Muscle layer of colon (tissue), 2 donors: ENCODE measurements around the gene GPC5.

Experiments
- H3K27ac ChIP-seq: one replicate; pipeline ENCODE4 v1.7.0; 2013; ENCODE audit warnings: low read depth, mild to moderate bottlenecking, low read length, moderate library complexity
- H3K27me3 ChIP-seq, 2 donors: one replicate each; pipeline ENCODE4 v1.7.0; 2013; ENCODE audit warnings: low read length in 2 of 2, mild to moderate bottlenecking in 2 of 2; ENCODE audit not compliant: insufficient read depth in 2 of 2, control insufficient read depth in 1 of 2
- H3K36me3 ChIP-seq: one replicate; pipeline ENCODE4 v1.7.0; 2013; ENCODE audit warnings: mild to moderate bottlenecking, low read length; ENCODE audit not compliant: insufficient read depth
- H3K4me1 ChIP-seq: one replicate; pipeline ENCODE4 v1.7.0; 2013; ENCODE audit warnings: mild to moderate bottlenecking, low read length; ENCODE audit not compliant: insufficient read depth
- H3K4me3 ChIP-seq, 2 donors: one replicate each; pipeline ENCODE4 v1.7.0; 2013; ENCODE audit warnings: low read length in 2 of 2, low read depth in 1 of 2, mild to moderate bottlenecking in 1 of 2, moderate library complexity in 1 of 2
- H3K9ac ChIP-seq: one replicate; pipeline ENCODE4 v1.7.0; 2013; ENCODE audit warnings: low read length
- H3K9me3 ChIP-seq: one replicate; pipeline ENCODE4 v1.7.0; 2013; ENCODE audit warnings: mild to moderate bottlenecking, low read length
- donor health status: abdominal sarcoma.
- donor health status: Adenocarcinoma of cecum.

The GPC5 gene

GRCh38 chr13:91546900-91547299, 148.5 kb downstream of the GPC5 start:
- H3K27ac ChIP-seq = no peak overlapping the region
- no peaks in the 10 kb centered on the region for H3K4me1 ChIP-seq
- no peak overlapping the region for H3K9ac ChIP-seq
- no peaks in the 10 kb centered on the region for H3K27me3 ChIP-seq
- H3K9me3 ChIP-seq = no peaks in the 10 kb centered on the region
- no peak overlapping the region for H3K4me3 ChIP-seq
- H3K36me3 ChIP-seq = no peaks in the 10 kb centered on the region

- H3K27me3 ChIP-seq = no peaks in the 10 kb centered on the region
- no peak overlapping the region for H3K9ac ChIP-seq
- no peak overlapping the region for H3K4me3 ChIP-seq
- no peaks in the 10 kb centered on the region for H3K9me3 ChIP-seq
- H3K27ac ChIP-seq = no peak overlapping the region
- H3K4me1 ChIP-seq = no peaks in the 10 kb centered on the region
- H3K36me3 ChIP-seq = no peaks in the 10 kb centered on the region
Observed at GRCh38 chr13:91553584-91553983, 155.2 kb downstream of the GPC5 start.

GRCh38 chr13:91554101-91554500, 155.7 kb downstream of the GPC5 start:
- Histone ChIP-seq H3K9me3 (no peaks in the 10 kb centered on the region), H3K27ac (no peak overlapping the region)

GRCh38 chr13:91557328-91558090, 159.1 kb downstream of the GPC5 start:
- H3K9ac ChIP-seq = no peak overlapping the region
- H3K27ac ChIP-seq = no peak overlapping the region
- no peaks in the 10 kb centered on the region for H3K4me1 ChIP-seq
- H3K27me3 ChIP-seq = no peaks in the 10 kb centered on the region
- H3K36me3 ChIP-seq = no peaks in the 10 kb centered on the region
- H3K9me3 ChIP-seq = no peaks in the 10 kb centered on the region
- H3K4me3 ChIP-seq = no peak overlapping the region

More at GRCh38 chr13:91554101-91554500, 155.7 kb downstream of the GPC5 start:
- Histone ChIP-seq H3K4me1 (no peaks in the 10 kb centered on the region), H3K36me3 (no peaks in the 10 kb centered on the region), H3K27me3 (no peaks in the 10 kb centered on the region), H3K9ac (no peak overlapping the region), H3K4me3 (no peak overlapping the region)

- Histone ChIP-seq H3K9ac (no peak overlapping the region), H3K4me1 (no peaks in the 10 kb centered on the region), H3K9me3 (no peaks in the 10 kb centered on the region), H3K4me3 (no peak overlapping the region), H3K27me3 (no peaks in the 10 kb centered on the region), H3K27ac (no peak overlapping the region), H3K36me3 (no peaks in the 10 kb centered on the region)
Observed at GRCh38 chr13:91563799-91564198, 165.4 kb downstream of the GPC5 start.

GRCh38 chr13:91564396-91564795, 166.0 kb downstream of the GPC5 start:
- no peak overlapping the region for H3K4me3 ChIP-seq
- no peaks in the 10 kb centered on the region for H3K27me3 ChIP-seq
- no peak overlapping the region for H3K9ac ChIP-seq
- no peak overlapping the region for H3K27ac ChIP-seq
- no peaks in the 10 kb centered on the region for H3K4me1 ChIP-seq
- no peaks in the 10 kb centered on the region for H3K36me3 ChIP-seq
- no peaks in the 10 kb centered on the region for H3K9me3 ChIP-seq

- no peaks in the 10 kb centered on the region for H3K4me1 ChIP-seq
- H3K27ac ChIP-seq = no peak overlapping the region
- H3K27me3 ChIP-seq = no peaks in the 10 kb centered on the region
- no peaks in the 10 kb centered on the region for H3K9me3 ChIP-seq
- no peaks in the 10 kb centered on the region for H3K36me3 ChIP-seq
- no peak overlapping the region for H3K4me3 ChIP-seq
- no peak overlapping the region for H3K9ac ChIP-seq
Observed at GRCh38 chr13:91565296-91565695, 166.9 kb downstream of the GPC5 start.

GRCh38 chr13:91567485-91568207, 169.2 kb downstream of the GPC5 start:
- Histone ChIP-seq H3K36me3 (no peaks in the 10 kb centered on the region), H3K4me3 (no peak overlapping the region), H3K9me3 (no peaks in the 10 kb centered on the region), H3K9ac (no peak overlapping the region), H3K27me3 (no peaks in the 10 kb centered on the region), H3K4me1 (no peaks in the 10 kb centered on the region), H3K27ac (no peak overlapping the region)

- Histone ChIP-seq H3K9ac (no peak overlapping the region), H3K27me3 (no peaks in the 10 kb centered on the region), H3K27ac (no peak overlapping the region), H3K4me1 (no peaks in the 10 kb centered on the region), H3K9me3 (no peaks in the 10 kb centered on the region), H3K4me3 (no peak overlapping the region), H3K36me3 (no peaks in the 10 kb centered on the region)
Observed at GRCh38 chr13:91571681-91572080, 173.3 kb downstream of the GPC5 start.

GRCh38 chr13:91572439-91572838, 174.0 kb downstream of the GPC5 start:
- no peaks in the 10 kb centered on the region for H3K4me1 ChIP-seq
- no peaks in the 10 kb centered on the region for H3K9me3 ChIP-seq

GRCh38 chr13:91572944-91573598, 174.7 kb downstream of the GPC5 start:
- no peaks in the 10 kb centered on the region for H3K9me3 ChIP-seq
- H3K9ac ChIP-seq = no peak overlapping the region
- no peak overlapping the region for H3K27ac ChIP-seq
- H3K36me3 ChIP-seq = no peaks in the 10 kb centered on the region
- H3K4me1 ChIP-seq = no peaks in the 10 kb centered on the region
- no peaks in the 10 kb centered on the region for H3K27me3 ChIP-seq
- H3K4me3 ChIP-seq = no peak overlapping the region

More at GRCh38 chr13:91572439-91572838, 174.0 kb downstream of the GPC5 start:
- Histone ChIP-seq H3K4me3 (no peak overlapping the region), H3K9ac (no peak overlapping the region), H3K36me3 (no peaks in the 10 kb centered on the region), H3K27me3 (no peaks in the 10 kb centered on the region), H3K27ac (no peak overlapping the region)
